Stimulated activated naive B cell treated with anti-CD40 and anti-IgM and Interleukin-4, amounts not matched to agents 10 μg/mL and 1 μg/mL and 100 μg/mL, for 72 hours (primary cell): ENCODE measurements around the gene KLK14.

Experiments used
- ATAC-seq, 2 donors: fragments of 150-1000 bp; cut with Tn5 transposase; replicated peaks; 2 replicates each; pipeline ENCODE4 v1.10.0; 2021; ENCODE audit warnings: moderate library complexity in 1 of 2
- DNase-seq: peaks from one replicate; pipeline ENCODE4 v3.0.0; 2021
- H3K27ac Mint-ChIP-seq: one replicate; pipeline ENCODE4 v1.8.0; 2022; ENCODE audit warnings: mild to moderate bottlenecking, mixed read lengths
- H3K27me3 Mint-ChIP-seq, 2 donors: one replicate each; pipeline ENCODE4 v1.8.0; 2022; ENCODE audit warnings: mixed read lengths in 2 of 2
- H3K36me3 Mint-ChIP-seq, 2 donors: one replicate each; pipeline ENCODE4 v1.8.0; 2022; ENCODE audit warnings: mixed read lengths in 2 of 2, mild to moderate bottlenecking in 1 of 2
- H3K4me1 Mint-ChIP-seq, 2 donors: one replicate each; pipeline ENCODE4 v1.8.0; 2022; ENCODE audit warnings: mixed read lengths in 2 of 2, mild to moderate bottlenecking in 1 of 2
- H3K4me3 Mint-ChIP-seq, 2 donors: one replicate each; pipeline ENCODE4 v1.8.0; 2022; ENCODE audit warnings: mild to moderate bottlenecking in 2 of 2, mixed read lengths in 2 of 2, moderate library complexity in 1 of 2
- H3K9me3 Mint-ChIP-seq, 2 donors: one replicate each; pipeline ENCODE4 v1.8.0; 2022; ENCODE audit warnings: mixed read lengths in 2 of 2, mild to moderate bottlenecking in 1 of 2

Gene KLK14

DNA sequence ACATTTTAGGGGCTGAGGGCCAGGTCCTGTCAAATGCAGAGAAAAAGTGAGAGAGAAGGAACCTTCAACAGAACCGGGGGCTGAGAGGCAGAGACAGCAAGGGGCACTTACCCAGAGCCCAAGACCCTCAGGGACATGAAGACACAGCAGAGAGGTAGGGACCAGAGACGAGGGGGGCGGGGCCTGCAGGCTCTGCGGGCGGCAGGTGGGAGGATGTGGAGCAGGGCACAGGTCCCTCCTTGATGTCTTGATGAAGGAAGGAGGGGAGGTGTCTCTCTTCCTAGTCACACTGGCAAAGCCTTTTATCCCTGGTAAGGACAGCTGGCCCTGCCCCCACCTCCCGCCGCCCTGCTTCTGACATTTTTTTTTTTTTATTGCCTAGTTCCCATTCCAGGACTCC, at the start of gene KLK14:
Gene KLK14, minus strand, starts transcription at position 277 of the 400 bp plus-strand sequence. Its CDS starts 273 bp downstream, at position 4.
- peaks cover 19 to 23% of the 10 kb centered on the region in 2 donors for H3K27me3 Mint-ChIP-seq
- H3K4me3 Mint-ChIP-seq, result no peak within 1 kb of the TSS
- H3K27ac Mint-ChIP-seq, result no peak within 1 kb of the TSS
- DNase-seq, result no peak
- H3K9me3 Mint-ChIP-seq, result no peaks in the 10 kb centered on the region
- no peak for ATAC-seq
- peaks cover 7 to 9% of the 10 kb centered on the region in 2 donors for H3K36me3 Mint-ChIP-seq
- no peaks in the 10 kb centered on the region for H3K4me1 Mint-ChIP-seq

DNA sequence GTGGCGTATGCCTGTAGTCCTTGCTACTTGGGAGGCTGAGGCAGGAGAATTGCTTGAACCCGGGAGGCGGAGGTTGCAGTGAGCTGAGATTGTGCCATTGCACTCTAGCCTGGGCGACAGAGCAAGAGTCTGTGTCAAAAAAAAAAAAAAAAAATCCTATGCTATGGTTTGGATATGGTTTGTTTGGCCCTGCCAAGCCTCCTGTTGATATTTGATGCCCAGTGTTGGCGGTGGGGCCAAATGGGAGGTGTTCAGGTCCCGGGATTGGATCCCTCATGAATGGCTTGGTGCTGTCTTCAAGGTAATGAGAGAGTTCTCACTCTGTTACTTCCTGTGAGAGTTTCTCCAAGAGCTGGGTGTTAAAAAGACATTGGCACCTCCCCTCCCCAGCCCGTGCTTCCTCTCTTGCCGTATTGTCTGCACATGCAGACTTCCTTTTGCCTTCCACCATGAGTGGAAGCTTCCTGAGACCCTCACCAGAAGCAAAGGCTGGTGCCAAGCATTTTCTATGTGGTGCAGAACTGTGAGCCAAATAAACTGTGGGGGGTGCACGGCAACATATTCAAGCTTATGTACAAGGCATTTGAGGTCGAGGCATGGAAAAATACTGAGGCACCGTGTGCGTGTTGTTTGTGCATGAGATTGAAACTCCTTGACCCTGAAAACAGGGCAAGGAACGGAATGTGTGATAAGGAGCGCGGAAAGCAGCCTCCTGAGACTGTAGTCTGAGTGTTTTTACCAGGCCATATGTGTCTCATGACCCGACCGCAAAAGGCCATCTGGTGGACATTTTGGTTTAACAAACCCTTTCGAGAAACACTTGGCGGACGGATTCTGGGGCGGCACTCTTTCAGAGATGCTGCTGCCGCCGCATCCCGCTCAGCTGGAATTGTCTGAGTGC, 49.3 kb upstream of the KLK14 start:
- H3K27ac Mint-ChIP-seq, result peak overlapping the region; percentile 60
- peak overlapping the region; percentile 46 to 69 for H3K4me3 Mint-ChIP-seq
- peaks cover 3 to 12% of the 10 kb centered on the region in 2 donors for H3K36me3 Mint-ChIP-seq
- DNase-seq, result peak; percentile 19
- peaks cover 21 to 71% of the 10 kb centered on the region in 2 donors for H3K4me1 Mint-ChIP-seq
- H3K27me3 Mint-ChIP-seq, result peaks cover 23 to 45% of the 10 kb centered on the region in 2 donors
- peaks cover 0 to 11% of the 10 kb centered on the region in 2 donors for H3K9me3 Mint-ChIP-seq
- ATAC-seq, result peak; percentile 69 to 80

DNA sequence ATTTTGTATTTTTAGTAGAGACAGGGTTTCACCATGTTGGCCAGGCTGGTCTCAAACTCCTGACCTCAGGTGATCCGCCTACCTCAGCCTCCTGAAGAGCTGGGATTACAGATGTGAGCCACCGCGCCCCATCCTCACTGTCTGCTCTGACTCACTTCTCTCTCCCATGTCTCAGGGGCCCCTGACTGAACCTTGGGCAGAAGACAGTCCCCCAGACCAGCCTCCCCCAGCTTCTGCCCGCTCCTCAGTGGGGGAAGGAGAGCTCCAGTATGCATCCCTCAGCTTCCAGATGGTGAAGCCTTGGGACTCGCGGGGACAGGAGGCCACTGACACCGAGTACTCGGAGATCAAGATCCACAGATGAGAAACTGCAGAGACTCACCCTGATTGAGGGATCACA, 47.0 kb upstream of the KLK14 start:
- Mint-ChIP-seq H3K27ac (no peak overlapping the region), H3K36me3 (peaks cover 0 to 7% of the 10 kb centered on the region in 2 donors), H3K4me1 (peaks cover 18 to 52% of the 10 kb centered on the region in 2 donors), H3K9me3 (peaks cover 0 to 4% of the 10 kb centered on the region in 2 donors), H3K4me3 (no peak overlapping the region), H3K27me3 (peaks cover 18 to 28% of the 10 kb centered on the region in 2 donors)
- DNase-seq, result no peak
- ATAC-seq, result no peak

DNA sequence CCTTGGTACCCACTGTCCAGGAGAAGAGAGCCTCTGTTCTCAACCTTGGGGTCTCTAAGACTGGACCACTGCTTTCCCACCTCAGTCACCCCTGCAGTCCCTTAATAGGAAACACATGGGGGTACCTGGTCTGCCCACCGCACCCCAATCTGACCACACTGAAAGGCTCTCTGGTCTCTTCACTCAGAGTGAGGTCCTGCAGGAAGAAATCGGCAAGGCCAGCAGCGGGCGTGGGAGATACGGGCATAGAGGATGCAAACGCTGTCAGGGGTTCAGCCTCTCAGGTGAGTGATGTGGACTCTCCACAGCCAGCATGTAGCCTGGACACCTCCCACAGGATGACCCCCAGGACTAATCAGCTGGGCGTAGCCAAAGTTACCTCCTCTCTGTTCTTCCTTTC, 45.5 kb upstream of the KLK14 start:
- peaks cover 0 to 1% of the 10 kb centered on the region in 2 donors for H3K9me3 Mint-ChIP-seq
- ATAC-seq, result no peak
- peaks cover 24 to 28% of the 10 kb centered on the region in 2 donors for H3K27me3 Mint-ChIP-seq
- H3K27ac Mint-ChIP-seq, result no peak overlapping the region
- H3K4me1 Mint-ChIP-seq, result peaks cover 26 to 61% of the 10 kb centered on the region in 2 donors
- no peak overlapping the region for H3K4me3 Mint-ChIP-seq
- H3K36me3 Mint-ChIP-seq, result peaks cover 0 to 4% of the 10 kb centered on the region in 2 donors
- no peak for DNase-seq

DNA sequence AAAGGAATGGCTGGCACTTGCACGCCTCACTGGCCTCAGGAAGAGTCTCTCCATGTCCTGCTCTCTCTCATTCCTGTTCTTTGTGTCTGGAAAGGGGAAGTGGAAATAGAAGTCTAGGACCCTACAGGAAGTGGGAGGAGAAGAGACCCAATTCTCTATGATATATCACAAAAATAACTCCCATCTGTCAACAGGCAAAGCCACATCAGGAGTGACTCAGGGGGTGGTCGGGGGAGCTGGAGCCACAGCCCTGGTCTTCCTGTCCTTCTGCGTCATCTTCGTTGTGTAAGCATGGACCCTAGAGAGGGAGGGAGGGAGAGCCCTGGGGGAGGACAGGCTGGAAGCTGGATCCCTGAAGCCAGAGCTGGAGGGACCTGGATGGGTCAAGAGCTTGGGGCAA, 45.1 kb upstream of the KLK14 start:
- Mint-ChIP-seq H3K27ac (no peak overlapping the region), H3K4me3 (no peak overlapping the region), H3K27me3 (peaks cover 24 to 28% of the 10 kb centered on the region in 2 donors), H3K36me3 (peaks cover 0 to 4% of the 10 kb centered on the region in 2 donors), H3K9me3 (peaks cover 0 to 1% of the 10 kb centered on the region in 2 donors), H3K4me1 (peaks cover 27 to 66% of the 10 kb centered on the region in 2 donors)
- DNase-seq (no peak), ATAC-seq (no peak)

GRCh38 chr19:51127032-51127431, 44.3 kb upstream of the KLK14 start:
- H3K9me3 Mint-ChIP-seq, result peaks cover 0 to 1% of the 10 kb centered on the region in 2 donors
- DNase-seq, result no peak
- H3K27ac Mint-ChIP-seq, result no peak overlapping the region
- peaks cover 22 to 66% of the 10 kb centered on the region in 2 donors for H3K4me1 Mint-ChIP-seq
- no peak overlapping the region for H3K4me3 Mint-ChIP-seq
- H3K27me3 Mint-ChIP-seq, result peaks cover 25 to 27% of the 10 kb centered on the region in 2 donors
- ATAC-seq, result no peak
- H3K36me3 Mint-ChIP-seq, result peaks cover 0 to 4% of the 10 kb centered on the region in 2 donors

GRCh38 chr19:51125421-51126075, 42.9 kb upstream of the KLK14 start:
- DNase-seq (no peak), ATAC-seq (no peak)
- H3K4me1 Mint-ChIP-seq, result peaks cover 21 to 56% of the 10 kb centered on the region in 2 donors
- peaks cover 0 to 2% of the 10 kb centered on the region in 2 donors for H3K9me3 Mint-ChIP-seq
- H3K27me3 Mint-ChIP-seq, result peaks cover 25 to 30% of the 10 kb centered on the region in 2 donors
- H3K27ac Mint-ChIP-seq, result no peak overlapping the region
- H3K36me3 Mint-ChIP-seq, result peaks cover 0 to 3% of the 10 kb centered on the region in 2 donors
- no peak overlapping the region for H3K4me3 Mint-ChIP-seq

DNA sequence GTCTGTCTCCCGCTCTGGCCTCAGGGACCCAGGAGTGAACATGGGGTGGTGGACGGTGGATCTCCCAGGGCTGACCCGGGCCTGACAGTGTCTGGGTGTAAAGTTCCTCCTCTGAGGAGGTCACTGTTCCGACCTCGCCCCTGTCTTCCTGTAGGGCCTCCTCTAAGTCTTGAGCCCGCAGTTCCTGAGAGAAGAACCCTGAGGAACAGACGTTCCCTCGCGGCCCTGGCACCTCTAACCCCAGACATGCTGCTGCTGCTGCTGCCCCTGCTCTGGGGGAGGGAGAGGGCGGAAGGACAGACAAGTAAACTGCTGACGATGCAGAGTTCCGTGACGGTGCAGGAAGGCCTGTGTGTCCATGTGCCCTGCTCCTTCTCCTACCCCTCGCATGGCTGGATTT, 42.0 kb upstream of the KLK14 start, which contains the start of gene SIGLEC9:
Gene SIGLEC9, plus strand, starts transcription at position 178 of the 400 bp plus-strand sequence. Its CDS starts 69 bp downstream, at position 247.
- Mint-ChIP-seq H3K4me3 (no peak within 1 kb of the TSS), H3K4me1 (peaks cover 18 to 51% of the 10 kb centered on the region in 2 donors), H3K9me3 (peaks cover 0 to 2% of the 10 kb centered on the region in 2 donors), H3K27me3 (peaks cover 25 to 26% of the 10 kb centered on the region in 2 donors), H3K36me3 (peaks cover 0 to under 1% of the 10 kb centered on the region in 2 donors), H3K27ac (no peak within 1 kb of the TSS)
- ATAC-seq, result no peak
- no peak for DNase-seq

DNA sequence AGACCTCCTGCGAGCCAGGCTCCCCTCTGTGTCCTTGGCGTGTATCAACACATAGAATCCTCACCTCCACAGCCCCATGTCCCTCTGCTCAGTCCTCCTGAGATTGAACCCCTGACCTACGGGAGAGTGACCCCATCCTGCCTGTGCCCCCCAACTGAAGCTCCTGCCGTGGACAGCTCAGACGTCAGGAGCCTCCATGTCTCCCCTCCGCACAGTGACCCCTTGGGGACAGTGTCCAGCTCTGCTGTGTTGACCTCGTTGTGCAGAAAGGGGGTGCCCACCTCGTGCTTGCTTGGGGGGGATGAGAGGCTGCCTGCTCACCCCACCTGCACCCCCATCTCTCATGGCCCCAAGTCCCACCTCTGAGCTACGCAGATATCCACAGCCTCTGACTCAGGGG, 41.5 kb upstream of the KLK14 start:
- H3K4me3 Mint-ChIP-seq, result no peak overlapping the region
- H3K27me3 Mint-ChIP-seq, result peaks cover 23 to 24% of the 10 kb centered on the region in 2 donors
- H3K4me1 Mint-ChIP-seq, result peaks cover 18 to 48% of the 10 kb centered on the region in 2 donors

GRCh38 chr19:51123802-51124201, 41.1 kb upstream of the KLK14 start:
- no peak overlapping the region for H3K4me3 Mint-ChIP-seq
- ATAC-seq, result no peak

More for the DNA sequence above, 41.5 kb upstream of the KLK14 start:
- Mint-ChIP-seq H3K9me3 (peaks cover 0 to 2% of the 10 kb centered on the region in 2 donors), H3K36me3 (no peaks in the 10 kb centered on the region), H3K27ac (no peak overlapping the region)
- DNase-seq (no peak), ATAC-seq (no peak)

GRCh38 chr19:51123381-51123800, 40.7 kb upstream of the KLK14 start:
- no peak for DNase-seq
- Mint-ChIP-seq H3K4me1 (peaks cover 16 to 42% of the 10 kb centered on the region in 2 donors), H3K4me3 (peak overlapping the region in 1 of 2 donors; percentile 27), H3K27me3 (peaks cover 19 to 24% of the 10 kb centered on the region in 2 donors), H3K36me3 (no peaks in the 10 kb centered on the region), H3K27ac (no peak overlapping the region), H3K9me3 (peaks cover 0 to 2% of the 10 kb centered on the region in 2 donors)
- peak in 1 of 2 donors; percentile 38 for ATAC-seq

More at GRCh38 chr19:51123802-51124201, 41.1 kb upstream of the KLK14 start:
- Mint-ChIP-seq H3K4me1 (peaks cover 18 to 46% of the 10 kb centered on the region in 2 donors), H3K36me3 (no peaks in the 10 kb centered on the region), H3K27me3 (peaks cover 22 to 24% of the 10 kb centered on the region in 2 donors), H3K9me3 (peaks cover 0 to 2% of the 10 kb centered on the region in 2 donors), H3K27ac (no peak overlapping the region)
- no peak for DNase-seq

GRCh38 chr19:51122112-51122981, 39.7 kb upstream of the KLK14 start:
- no peak for ATAC-seq
- H3K4me1 Mint-ChIP-seq, result peaks cover 12 to 31% of the 10 kb centered on the region in 2 donors
- H3K9me3 Mint-ChIP-seq, result peaks cover 0 to 2% of the 10 kb centered on the region in 2 donors
- H3K36me3 Mint-ChIP-seq, result no peaks in the 10 kb centered on the region
- H3K4me3 Mint-ChIP-seq, result no peak overlapping the region
- no peak for DNase-seq
- H3K27me3 Mint-ChIP-seq, result peaks cover 19 to 23% of the 10 kb centered on the region in 2 donors
- H3K27ac Mint-ChIP-seq, result no peak overlapping the region

GRCh38 chr19:51121257-51121656, 38.6 kb upstream of the KLK14 start:
- no peaks in the 10 kb centered on the region for H3K36me3 Mint-ChIP-seq
- ATAC-seq, result no peak
- no peak for DNase-seq
- no peak overlapping the region for H3K4me3 Mint-ChIP-seq
- peaks cover 11 to 27% of the 10 kb centered on the region in 2 donors for H3K4me1 Mint-ChIP-seq
- peak overlapping the region; percentile 7 for H3K27ac Mint-ChIP-seq
- H3K27me3 Mint-ChIP-seq, result peaks cover 19 to 26% of the 10 kb centered on the region in 2 donors
- peaks cover 0 to 2% of the 10 kb centered on the region in 2 donors for H3K9me3 Mint-ChIP-seq
